ENCODE results near the gene PTTG1IP.
"Not testable (repeated sequence)": the region's sequence is repeated elsewhere in the genome, so short reads cannot be mapped to it uniquely, and the experiment has no call there.

The PTTG1IP gene

GRCh38 chr21:44842721-44843445 is 30.6 kb downstream of the PTTG1IP start:
- DNase-seq: no peak

GRCh38 chr21:44842087-44842486 is 31.4 kb downstream of the PTTG1IP start:
- DNase-seq: no peak

- no peak for DNase-seq
Observed at GRCh38 chr21:44840771-44841170, 32.7 kb downstream of the PTTG1IP start.

GRCh38 chr21:44838951-44839350 is 34.5 kb downstream of the PTTG1IP start:
- no peak for DNase-seq

- no peak for DNase-seq
Observed at GRCh38 chr21:44838039-44838895, 35.2 kb downstream of the PTTG1IP start.

GRCh38 chr21:44837537-44837936 is 36.0 kb downstream of the PTTG1IP start:
- no peak for DNase-seq

DNA sequence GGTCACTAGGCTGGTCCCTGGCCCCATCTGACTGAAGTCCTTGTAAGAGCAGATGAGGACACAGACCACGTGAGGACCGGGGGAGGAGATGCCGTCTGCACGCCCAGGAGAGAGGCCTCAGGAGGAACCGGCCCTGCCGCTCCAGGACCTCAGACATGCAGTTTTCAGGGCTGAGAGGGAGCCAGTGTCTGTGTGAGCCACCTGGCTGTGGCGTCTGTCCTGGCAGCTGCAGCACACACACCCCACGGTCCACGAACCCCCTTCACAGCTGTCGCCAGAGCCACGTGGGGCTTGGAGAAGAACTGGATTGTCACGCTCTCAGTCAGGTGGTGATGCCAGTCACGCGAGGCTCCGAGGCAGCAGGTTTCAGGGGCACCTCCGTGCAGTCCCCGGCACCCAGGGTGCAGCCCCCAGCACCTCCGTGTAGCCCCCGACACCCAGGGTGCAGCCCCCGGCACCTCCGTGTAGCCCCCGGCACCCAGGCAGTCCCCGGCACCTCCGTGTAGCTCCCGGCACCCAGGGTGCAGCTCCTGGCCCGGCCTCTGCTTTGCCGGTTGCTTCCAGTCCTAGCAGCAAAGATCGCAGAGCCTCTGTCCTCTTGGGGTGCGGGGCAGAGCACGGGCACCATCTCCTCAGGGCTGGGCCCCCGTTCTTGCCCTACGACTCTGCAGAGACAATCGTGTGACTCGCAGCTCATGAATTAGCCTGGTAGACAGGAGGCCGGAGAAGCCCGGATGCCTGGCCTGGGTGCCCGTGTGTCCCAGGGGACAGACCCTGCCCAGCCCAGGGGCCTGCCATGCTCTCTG is 36.6 kb downstream of the PTTG1IP start:
- DNase-seq: peak; percentile 59

GRCh38 chr21:44836349-44836665 is 37.2 kb downstream of the PTTG1IP start:
- no peak for DNase-seq

DNA sequence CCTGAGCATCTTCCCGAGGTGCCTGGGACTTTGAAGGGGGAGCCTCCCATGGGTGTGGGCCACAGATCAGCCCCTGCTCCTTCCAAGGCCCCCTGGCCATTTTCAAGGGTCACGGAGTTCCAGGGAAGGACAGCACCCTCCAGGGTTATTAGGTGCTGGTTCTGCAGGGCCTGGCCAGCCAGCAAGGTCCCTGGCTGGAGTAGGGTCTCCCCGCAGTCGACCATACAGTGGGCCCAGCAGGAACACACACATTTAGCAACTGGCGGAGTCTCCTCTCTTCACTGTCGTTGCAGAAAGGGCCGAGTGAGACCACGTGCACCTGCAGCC is 37.9 kb downstream of the PTTG1IP start:
- DNase-seq: no peak

GRCh38 chr21:44834951-44835646 is 38.4 kb downstream of the PTTG1IP start:
- no peak for DNase-seq

DNA sequence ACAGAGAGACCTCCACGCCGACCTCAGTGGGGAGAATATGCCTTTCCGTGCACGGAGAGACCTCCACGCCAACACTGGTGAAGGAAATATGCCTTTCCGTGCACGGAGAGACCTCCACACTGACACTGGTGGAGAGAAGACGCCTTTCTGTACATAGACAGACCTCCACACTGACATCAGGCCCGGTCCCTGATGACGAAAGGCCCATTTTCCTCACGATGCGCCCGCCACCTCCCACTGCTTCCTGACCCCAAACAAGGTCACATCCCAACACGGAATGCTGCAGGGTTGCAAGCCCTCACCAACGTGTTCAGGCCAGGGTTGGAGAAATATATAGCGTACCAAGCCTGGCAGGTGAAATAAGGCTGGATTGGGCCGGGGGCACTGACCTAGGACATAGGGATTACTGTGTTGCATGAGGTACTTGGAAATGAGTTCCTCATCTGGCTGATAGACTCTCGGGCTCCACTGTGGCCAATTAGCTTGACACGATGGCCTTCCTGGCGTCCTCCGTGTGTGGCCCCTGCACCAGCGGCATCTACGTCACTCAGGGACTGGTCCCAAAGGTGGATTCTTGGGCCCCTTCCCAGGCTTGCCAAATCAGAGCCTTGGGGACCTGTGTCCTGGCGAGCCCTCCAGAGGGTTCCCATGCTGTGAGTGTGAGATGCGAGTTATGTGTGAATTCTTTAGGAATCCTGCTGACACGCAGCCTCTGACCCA is 39.1 kb downstream of the PTTG1IP start:
- no peak for DNase-seq

DNA sequence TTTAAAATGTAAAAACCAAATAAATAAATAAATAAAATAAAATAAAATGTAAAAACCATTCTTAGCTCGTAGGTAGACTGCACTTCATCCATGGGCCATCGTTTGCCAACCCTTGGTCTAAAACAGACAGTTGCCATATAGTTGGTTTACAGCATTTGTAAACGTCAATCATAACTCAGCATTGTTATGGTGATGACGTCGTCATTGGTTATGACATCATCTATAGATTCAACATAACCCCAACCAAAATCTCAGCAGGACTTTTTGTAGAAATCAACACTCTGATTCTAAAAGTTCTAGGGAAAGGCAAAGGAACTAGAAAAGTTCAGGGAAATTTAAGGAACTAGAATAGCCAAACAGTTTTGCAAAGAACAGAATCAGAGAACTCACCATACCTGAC is 39.8 kb downstream of the PTTG1IP start:
- no peak for DNase-seq

GRCh38 chr21:44832516-44833255 is 40.8 kb downstream of the PTTG1IP start:
- not testable (repeated sequence) for DNase-seq

GRCh38 chr21:44831227-44831860 is 42.1 kb downstream of the PTTG1IP start:
- DNase-seq: no peak

DNA sequence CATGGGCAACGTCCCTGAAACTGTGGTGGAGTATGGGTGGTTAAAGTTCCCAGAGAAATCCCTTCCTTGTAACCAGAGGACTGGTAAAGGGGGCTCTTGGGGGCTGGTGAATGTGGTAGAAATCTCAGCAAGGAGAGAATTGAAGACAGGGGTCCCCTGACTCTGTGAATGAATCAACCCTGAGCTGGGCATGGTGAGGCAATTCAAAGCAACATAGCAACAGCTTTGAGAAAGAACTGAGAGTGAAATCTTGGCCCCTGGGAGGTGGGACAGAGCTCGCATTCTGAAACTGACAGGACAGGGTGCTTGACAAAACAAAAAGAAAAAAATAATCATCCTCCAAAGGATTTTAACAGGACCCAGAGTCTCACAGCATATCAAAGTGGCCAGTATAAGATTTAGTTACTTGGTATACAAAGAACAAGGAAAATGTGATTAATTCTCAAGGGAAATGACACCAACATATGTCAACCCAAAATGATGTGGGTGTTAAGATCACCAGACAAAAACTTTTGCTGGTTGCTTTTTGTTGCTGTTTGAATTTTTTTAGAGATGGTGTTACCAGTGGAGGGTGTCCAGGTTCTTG is 43.9 kb downstream of the PTTG1IP start:
- DNase-seq: no peak

GRCh38 chr21:44828362-44829056 is 45.0 kb downstream of the PTTG1IP start:
- no peak for DNase-seq

GRCh38 chr21:44823179-44823660 is 50.3 kb downstream of the PTTG1IP start:
- no peak for DNase-seq

DNA sequence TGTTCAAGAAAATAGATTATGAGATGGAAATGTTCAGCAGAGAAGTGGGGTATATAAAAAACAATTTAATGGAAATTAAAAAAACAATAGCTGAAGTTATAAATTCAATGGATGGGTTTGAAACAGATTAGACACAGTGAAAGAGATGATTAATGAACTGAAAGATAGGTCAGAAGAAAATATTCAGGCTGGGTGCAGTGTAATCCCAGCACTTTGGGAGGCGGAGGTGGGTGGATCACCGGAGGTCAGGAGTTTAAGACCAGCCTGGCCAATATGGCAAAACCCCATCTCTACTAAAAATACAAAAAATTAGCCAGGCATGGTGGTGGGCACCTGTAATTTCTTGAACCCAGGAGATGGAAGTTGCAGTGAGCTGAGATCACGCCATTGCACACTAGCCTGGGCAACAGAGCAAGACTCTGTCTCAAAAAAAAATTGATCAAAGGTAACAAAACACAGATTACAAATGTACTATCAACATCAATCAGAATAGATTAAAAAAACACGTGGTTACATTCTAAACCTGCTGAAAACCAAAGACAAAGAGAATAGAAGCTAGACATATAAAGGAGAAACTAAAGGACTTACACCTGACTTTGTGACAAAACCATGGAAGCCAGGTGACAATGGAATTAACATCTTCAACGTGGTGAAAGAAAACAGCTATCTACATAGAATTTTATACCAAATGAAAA is 50.9 kb downstream of the PTTG1IP start:
- no peak for DNase-seq

GRCh38 chr21:44820851-44821250 is 52.6 kb downstream of the PTTG1IP start:
- DNase-seq: peak; percentile 74

All from EL (cell line).